GDM1 (cell line): Measurements from ENCODE around the gene XAB2.
A peak's percentile ranks its signal among the peaks of the same experiment; 100 is the strongest.

ENCODE experiments used
- DNase-seq: peaks from one replicate; lab custom pipeline; 2025; lab: John Stamatoyannopoulos, UW

Gene XAB2

GRCh38 chr19:7629347-7630054 lies at the start of gene XAB2, which contains the start of gene PET100:
TSS of gene XAB2 (minus strand) at chr19:7629545. CDS start at chr19:7629527, 18 bp downstream.
TSS of gene PET100 (plus strand) at chr19:7629793. CDS start at chr19:7629834, 41 bp downstream.
- peak; percentile 96 for DNase-seq

GRCh38 chr19:7677669-7678311 lies 48.4 kb upstream of the XAB2 start:
- DNase-seq: no peak

- peak; percentile 28 for DNase-seq
Measured at GRCh38 chr19:7676854-7677253, 47.5 kb upstream of the XAB2 start, which contains the start of gene MCEMP1. TSS of gene MCEMP1 (plus strand) at chr19:7677090. CDS start at chr19:7677121, 31 bp downstream.

GRCh38 chr19:7676376-7676775 lies 47.0 kb upstream of the XAB2 start:
- peak; percentile 68 for DNase-seq

- peak; percentile 12 for DNase-seq
Measured at GRCh38 chr19:7674010-7675005, 45.0 kb upstream of the XAB2 start.

GRCh38 chr19:7672522-7672921 lies 43.2 kb upstream of the XAB2 start:
- no peak for DNase-seq

GRCh38 chr19:7670790-7671189 lies 41.4 kb upstream of the XAB2 start:
- DNase-seq: no peak

GRCh38 chr19:7670150-7670783 lies 40.9 kb upstream of the XAB2 start:
- DNase-seq: no peak

GRCh38 chr19:7669641-7670040 lies 40.3 kb upstream of the XAB2 start:
- DNase-seq: no peak

GRCh38 chr19:7668842-7669241 lies 39.5 kb upstream of the XAB2 start, which contains the start of gene RETN:
TSS of gene RETN (plus strand) at chr19:7669049. CDS start at chr19:7669327, 278 bp downstream.
- DNase-seq: no peak

GRCh38 chr19:7665076-7665475 lies 35.7 kb upstream of the XAB2 start:
- DNase-seq: no peak

- DNase-seq: no peak
Measured at GRCh38 chr19:7663706-7664105, 34.4 kb upstream of the XAB2 start.

- no peak for DNase-seq
Measured at GRCh38 chr19:7662657-7663056, 33.3 kb upstream of the XAB2 start.

- no peak for DNase-seq
Measured at GRCh38 chr19:7661744-7662538, 32.6 kb upstream of the XAB2 start.

- DNase-seq: no peak
Measured at GRCh38 chr19:7658219-7658686, 28.9 kb upstream of the XAB2 start.

- peak; percentile 34 for DNase-seq
Measured at GRCh38 chr19:7657131-7657751, 27.9 kb upstream of the XAB2 start.

- no peak for DNase-seq
Measured at GRCh38 chr19:7655581-7655980, 26.2 kb upstream of the XAB2 start.

- DNase-seq: no peak
Measured at GRCh38 chr19:7654401-7654800, 25.1 kb upstream of the XAB2 start.

- peak; percentile 64 for DNase-seq
Measured at GRCh38 chr19:7652061-7652641, 22.8 kb upstream of the XAB2 start.

- DNase-seq: no peak
Measured at GRCh38 chr19:7650148-7650547, 20.8 kb upstream of the XAB2 start.
